Stimulated activated naive CD4-positive, alpha-beta T cell treated with Interleukin-2 at 50 U/mL for 16 hours (primary cell): ENCODE measurements around the gene MSRB3.

ENCODE experiments used
- DNase-seq: peaks from one replicate; lab custom pipeline; 2025; lab: John Stamatoyannopoulos, UW

MSRB3 gene

DNA sequence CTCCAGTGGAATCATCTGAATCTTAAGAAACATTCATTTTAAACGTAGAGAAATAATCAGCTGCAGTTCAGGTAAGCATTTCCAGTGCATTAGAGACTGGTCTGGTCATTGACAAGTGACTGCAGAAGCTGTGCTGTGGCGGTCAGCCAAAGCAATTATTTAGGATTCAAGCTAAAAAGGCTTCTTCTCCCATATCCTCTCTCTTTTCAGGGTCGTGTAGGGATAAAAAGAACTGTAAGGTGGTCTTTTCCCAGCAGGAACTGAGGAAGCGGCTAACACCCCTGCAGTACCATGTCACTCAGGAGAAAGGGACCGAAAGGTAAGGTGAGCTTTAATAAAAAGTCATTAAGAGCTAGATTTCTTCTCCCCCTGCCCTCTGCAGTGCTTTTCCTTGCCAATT, 48.1 kb downstream of the MSRB3 start:
- DNase-seq = no peak

DNA sequence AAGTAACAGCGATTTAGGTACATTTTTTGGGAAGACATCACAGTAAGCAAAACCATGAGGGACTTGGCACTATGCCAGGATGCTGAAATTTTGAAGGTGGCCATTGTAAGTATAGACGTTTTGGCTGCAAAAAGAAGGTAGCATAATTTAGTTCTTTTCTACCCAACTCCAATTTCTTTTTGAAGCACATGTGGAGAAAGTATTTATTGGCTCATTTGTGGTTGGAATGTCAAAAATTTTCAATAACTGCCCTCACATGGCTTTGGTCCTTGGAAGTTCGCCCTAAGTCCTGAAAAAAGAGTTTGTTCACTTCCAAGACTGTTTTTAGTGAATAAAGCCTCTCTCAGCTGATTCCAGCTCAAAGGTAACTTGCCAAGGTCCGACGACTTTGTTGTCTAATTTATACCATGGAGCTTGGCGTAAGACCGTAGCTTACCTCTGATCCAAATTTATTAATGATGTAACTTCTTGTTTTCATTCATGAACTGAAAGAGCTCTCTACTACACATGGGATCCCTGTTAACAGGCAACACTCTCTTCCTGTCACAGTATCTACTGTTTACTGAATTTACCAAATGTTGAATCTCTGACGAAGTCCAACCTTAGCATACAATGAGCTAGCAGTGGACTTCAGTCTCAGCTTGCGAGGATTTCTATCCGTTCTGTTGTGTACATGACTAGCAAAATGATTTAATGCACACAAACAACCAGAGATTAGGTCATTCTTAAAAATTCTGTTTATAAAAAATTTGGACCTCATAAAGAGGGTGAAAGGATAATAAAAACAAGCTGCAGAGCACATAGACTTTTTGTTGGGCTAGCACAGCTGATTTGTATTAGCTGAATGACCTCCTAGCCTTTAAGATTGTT, 49.0 kb downstream of the MSRB3 start:
- no peak for DNase-seq

- no peak for DNase-seq
These were observed 51.2 kb downstream of the MSRB3 start for GRCh38 chr12:65329721-65330120.

DNA sequence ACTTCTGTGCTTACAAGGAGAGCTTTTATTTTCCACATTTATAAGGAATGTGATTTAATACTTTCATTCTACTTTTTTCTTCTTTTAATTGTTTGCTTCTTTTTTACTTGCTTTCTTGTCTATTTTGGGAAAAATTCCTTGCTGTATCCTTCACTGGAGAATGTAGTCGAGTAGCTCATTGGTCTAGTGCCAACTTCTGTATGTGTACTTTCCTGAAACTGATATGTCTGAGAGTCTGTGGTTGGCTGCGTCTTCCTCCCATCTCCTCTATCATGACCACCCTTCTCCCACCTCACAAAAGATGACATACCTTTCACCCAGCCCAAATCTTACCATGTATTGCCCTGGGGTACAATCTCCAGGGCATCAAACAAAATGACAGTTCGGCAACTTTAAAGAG, 51.8 kb downstream of the MSRB3 start:
- DNase-seq = no peak

GRCh38 chr12:65331456-65331855, 53.0 kb downstream of the MSRB3 start:
- no peak for DNase-seq

DNA sequence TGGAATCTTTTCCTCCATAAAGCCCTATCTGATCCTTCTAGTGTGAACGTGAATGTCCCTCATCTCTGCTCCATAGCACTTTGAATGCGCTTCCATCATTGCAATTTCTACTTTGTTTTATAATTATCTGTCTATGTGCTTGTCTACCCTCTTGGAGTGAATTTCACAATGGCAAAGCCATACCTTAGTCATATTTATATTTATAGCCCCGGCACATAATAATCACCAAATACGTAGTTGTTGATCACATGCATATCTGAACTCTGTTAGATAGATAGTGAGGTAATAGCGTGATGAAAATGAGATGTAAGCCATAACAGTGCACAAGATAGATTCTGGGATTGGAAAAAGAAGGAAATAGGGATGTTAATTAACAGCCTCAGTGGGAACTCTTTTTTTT, 55.2 kb downstream of the MSRB3 start:
- DNase-seq = no peak

GRCh38 chr12:65334521-65334920, 56.0 kb downstream of the MSRB3 start:
- no peak for DNase-seq

DNA sequence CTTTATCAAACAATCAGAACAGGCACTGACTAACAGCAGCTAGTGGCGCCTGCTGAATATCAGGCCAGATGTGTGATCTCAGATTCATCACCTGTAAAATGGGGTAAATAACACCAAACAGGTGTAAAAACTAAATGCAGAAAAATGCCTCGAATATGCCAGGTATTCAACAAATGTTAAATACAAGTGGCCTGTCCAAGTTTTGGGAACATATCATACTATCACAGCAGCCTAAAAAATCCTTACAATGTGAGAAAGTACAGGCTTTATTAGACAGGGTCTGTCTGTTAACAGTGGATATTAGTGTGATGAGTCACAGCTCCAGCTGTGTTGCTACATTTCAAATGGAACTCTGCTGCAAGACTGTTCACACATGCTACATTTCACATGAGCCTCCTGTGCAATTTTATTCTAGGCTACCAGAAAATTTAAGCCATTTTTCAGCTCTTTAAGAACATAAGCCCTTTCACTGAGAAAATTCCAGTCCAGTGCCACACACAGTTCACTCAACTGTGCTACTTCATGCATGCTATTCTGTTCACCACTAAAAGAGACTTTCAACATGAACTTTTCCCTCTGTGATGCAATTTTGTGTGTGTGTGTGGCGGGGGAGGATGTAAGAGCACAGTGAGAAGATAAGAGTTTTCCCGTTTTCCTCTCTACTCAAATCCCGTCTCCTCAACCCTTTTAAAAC, 56.7 kb downstream of the MSRB3 start:
- DNase-seq = no peak

DNA sequence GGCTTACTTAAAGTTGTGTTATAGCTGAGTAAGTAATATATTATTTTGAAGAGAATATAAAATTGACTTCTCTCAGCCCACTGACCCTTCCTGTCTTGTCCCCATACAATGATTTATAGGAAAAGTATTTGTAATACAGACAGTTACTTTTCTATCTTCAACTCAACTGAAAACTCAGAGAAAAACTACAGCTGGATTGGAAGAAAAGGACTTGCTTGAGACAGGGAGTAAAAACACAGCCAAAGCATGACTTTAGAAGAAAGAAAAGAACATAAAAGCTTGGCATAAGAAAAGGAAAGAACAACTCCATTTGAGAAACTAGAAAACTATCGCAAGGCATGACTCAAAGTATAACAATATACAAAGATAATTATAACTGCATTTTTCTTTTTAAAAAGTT, 57.5 kb downstream of the MSRB3 start:
- DNase-seq = no peak

GRCh38 chr12:65339161-65339560, 60.7 kb downstream of the MSRB3 start:
- no peak for DNase-seq

DNA sequence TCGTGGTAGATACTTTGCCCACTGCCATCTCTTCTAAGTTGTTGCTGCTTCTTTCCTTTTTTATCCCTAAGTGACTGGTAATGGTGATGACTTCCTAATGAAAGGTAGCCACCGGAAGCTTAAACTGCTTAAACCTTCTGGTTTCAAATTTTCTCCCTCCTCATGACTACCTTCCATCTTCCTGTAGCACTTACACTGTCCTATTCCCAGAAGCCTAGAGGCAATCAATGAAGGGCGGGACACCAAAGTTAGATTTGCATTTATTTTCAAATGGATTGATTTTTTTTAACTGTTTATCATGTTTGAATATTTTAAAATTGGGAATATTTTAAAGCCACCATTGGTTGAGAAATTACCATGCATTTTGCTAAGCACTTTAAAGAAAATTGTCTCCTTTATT, 64.7 kb downstream of the MSRB3 start:
- no peak for DNase-seq

DNA sequence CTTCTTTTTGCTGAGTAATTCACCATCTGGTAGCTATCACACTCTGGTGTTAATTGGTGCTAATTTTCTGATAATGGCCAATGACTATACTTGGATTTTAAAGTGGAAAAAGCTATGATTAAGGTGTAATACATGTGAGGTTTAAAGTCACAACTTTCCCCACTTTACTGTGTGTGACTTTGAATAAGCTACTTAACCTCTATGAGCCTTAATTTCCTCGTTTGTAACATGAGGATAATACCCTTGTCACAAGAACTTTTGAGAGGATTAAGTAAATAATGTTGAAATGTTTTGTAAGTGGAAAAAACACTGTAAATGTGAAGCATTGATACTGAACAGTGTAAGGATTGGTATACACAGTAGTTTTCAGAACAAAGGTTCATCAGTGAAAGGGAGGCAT, 65.3 kb downstream of the MSRB3 start:
- no peak for DNase-seq

DNA sequence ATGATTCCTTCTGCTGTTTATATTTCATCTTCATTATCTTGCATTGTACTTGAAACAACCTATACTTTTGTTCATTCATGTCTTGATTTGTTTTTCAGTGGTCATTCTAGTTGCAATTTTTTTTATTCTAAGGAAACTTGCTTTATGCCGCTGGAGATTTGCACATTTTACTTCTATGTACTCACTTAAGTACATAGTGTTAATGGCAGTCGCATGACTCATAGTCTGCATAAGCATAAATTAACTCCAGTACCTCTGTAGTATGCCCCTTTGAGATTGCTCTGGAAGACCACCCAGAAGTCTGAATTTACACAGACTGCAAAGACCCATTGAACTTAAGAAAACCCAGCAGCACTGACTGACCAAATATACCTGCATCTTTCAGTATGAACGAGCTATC, 77.0 kb downstream of the MSRB3 start:
- no peak for DNase-seq

DNA sequence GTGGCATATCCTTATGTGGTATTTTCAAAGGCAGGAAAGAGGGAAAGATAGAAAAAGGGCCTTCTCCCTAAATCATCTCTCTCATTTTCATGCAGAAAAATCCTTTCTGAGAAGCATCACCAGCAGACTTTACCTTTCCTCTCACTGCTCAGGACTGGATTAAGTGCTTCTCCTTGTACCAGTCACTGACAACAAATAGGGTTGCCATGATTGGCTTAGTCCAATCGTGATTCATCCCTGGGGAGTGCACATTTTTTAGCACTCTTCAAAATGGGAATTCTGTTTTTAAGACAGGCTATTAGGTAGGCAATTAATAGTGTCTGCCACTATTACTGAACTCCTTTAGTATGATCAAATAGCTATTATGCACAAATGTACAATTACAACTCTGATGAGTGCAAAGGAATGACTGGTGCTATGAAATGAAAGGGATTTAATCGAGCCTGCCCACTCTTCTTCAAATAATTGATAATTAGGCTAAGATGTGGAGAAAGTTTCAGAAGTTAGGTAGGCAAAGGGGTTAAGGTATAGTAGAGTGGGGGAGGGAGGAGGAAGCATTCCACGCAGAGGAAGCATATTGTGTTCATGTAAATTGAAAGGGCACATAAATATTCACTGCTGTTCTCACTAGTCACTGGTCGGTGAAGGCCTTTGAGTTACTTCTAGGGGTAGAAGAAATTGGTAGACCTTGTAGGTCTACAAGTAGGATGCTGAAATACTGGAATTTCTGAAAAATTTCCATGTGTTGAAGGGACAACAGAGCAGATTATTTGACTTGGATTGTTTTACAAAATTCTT, 84.0 kb downstream of the MSRB3 start:
- no peak for DNase-seq

- DNase-seq = no peak
These were observed 85.6 kb downstream of the MSRB3 start for GRCh38 chr12:65364046-65364445.

GRCh38 chr12:65367396-65367795, 88.9 kb downstream of the MSRB3 start:
- no peak for DNase-seq

DNA sequence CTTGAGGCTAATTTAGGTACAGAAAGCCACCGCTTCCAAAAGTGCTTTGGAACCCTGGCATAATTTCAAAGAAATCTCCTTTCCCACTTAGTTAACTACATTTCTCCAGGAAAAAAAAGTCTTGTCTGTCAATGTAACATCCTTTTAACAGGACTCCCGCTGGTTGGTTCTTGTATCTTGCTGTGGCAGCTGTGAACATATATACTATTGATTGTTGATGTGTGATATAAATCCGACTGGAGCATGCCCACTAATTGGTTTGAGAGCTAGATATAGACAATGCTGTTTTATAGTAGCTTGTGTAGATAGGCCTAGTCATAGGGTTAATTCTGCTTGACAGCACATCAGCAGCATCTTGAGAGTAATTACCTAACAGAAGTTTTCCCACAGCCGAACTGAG, 89.6 kb downstream of the MSRB3 start:
- DNase-seq = no peak

- DNase-seq = no peak
These were observed 94.1 kb downstream of the MSRB3 start for GRCh38 chr12:65372574-65372973.

- no peak for DNase-seq
These were observed 105.8 kb downstream of the MSRB3 start for GRCh38 chr12:65384240-65384639.

- no peak for DNase-seq
These were observed 108.9 kb downstream of the MSRB3 start for GRCh38 chr12:65387396-65387795.

DNA sequence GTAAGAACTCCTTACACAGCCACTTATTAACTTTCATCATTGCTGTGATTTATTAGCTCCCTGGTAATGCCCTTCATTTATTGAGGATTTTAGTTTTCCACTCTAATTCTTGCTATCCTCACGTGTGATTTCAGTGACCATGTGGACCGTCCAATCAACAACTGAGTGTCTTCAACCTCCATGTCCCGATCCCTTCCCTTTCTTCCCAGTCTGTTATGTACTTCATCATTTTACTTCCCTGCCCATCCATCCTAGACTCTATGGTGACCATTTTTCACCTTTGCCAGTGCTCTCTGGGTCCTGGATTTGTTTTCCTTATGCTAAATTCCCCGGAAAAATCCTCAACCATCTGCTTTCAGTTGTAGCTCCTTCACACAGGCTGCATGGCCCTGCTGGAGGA, 111.0 kb downstream of the MSRB3 start:
- DNase-seq = no peak

- DNase-seq = no peak
These were observed 113.2 kb downstream of the MSRB3 start for GRCh38 chr12:65391711-65392110.

DNA sequence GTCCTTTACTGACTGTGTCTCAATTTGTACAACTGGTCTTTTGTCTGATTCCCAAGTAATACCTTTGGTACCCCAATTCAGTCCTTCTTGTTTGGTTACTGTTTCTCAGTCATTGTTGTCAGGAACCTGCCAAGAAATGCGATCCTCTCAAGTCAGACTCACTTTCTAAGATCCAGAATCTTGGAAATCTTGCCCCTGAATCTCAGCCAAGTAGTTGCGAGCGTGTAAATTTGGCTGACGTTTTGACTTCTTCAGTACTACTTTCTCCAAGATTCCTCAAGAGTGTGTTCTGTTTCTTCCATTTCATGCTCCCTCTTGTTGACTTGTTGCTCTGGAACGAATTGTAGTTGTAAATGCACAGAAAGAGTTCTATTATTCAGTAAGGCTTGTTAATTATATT, 114.0 kb downstream of the MSRB3 start:
- DNase-seq = no peak
